Measurements from ENCODE around the gene GTPBP2. TPM values are rescaled to one million over a fixed set of nuclear protein-coding genes. Genes with fewer than 3 reads are reported as not detected.
A peak's percentile ranks its signal among the peaks of the same experiment; 100 is the strongest.
"Not testable (repeated sequence)": the region's sequence is repeated elsewhere in the genome, so short reads cannot be mapped to it uniquely, and the experiment has no call there.

Gene GTPBP2
- total RNA-seq, 2 donors from 2014 or later = 63.7 to 95.8 TPM

DNA sequence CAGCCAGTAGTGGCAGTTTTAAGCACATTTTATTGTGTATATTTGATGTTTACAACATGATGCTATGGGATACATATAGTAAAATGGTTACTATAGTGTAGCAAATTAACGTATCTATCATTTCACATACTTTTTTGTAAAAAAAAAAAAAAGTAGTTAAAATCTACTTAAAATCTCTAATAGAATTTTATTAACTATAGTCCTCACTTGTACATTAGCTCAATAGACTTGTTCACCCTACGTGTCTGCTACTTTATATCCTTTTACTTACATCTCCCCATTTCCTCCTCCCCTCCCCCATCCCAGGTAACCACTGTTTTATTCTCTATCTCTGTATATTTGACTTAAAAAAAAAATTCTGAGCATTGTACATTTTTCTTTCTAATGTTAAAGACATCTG, 23.0 kb downstream of the GTPBP2 start:
- no peak for DNase-seq
- no peak for ATAC-seq
- intact Hi-C loops (cut with DNase I, micrococcal nuclease) = loop anchor here in 1 of 2 donors (5.0 kb wide), 1 partner anchor 471 kb away; no protein-coding TSS in a partner anchor

DNA sequence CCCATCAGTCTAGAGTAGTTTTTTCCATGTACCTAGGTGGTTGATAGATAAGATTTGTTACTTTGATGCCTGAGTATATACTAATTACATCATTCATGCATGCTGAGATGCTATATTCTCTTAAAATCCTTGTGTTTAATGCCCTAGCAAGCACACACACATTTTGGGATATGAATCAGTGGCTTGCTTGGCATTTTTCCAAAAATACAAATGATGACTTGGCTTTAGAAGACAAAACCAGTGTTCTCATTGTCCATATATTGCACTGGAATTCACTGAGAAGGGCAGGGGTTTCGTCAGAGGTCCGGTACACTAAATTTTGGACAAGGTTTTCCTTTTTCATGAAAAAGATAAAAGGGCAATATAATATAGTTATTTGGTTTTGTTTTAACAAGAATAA, 24.9 kb downstream of the GTPBP2 start:
- no peak for DNase-seq
- ATAC-seq = no peak
- intact Hi-C loops (cut with DNase I, micrococcal nuclease) = no loop called here

GRCh38 chr6:43600595-43600994, 28.5 kb downstream of the GTPBP2 start:
- no peak for ATAC-seq
- intact Hi-C loops (cut with DNase I, micrococcal nuclease) = no loop called here

DNA sequence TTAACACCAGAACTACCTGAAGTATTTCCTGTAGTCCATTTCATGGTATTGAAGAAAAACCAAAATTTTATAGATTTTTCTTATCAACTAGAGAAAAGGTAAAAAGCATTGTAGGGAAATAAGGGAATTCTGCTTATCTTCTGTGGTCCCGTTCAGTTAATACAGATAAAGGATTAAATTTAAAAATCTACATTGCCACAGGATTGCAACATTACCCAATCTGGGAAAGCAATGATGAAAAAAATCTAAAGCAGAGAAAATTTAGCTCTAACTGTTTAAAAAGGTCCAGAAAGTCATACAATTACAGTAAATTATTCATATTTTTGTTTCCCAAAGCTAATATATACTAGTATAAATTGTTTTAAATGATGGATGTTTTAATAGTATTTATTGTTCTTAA, 35.1 kb downstream of the GTPBP2 start:
- ATAC-seq (no peak), DNase-seq (no peak)
- intact Hi-C loops (cut with DNase I, micrococcal nuclease) = no loop called here

More at GRCh38 chr6:43600595-43600994, 28.5 kb downstream of the GTPBP2 start:
- no peak for DNase-seq

DNA sequence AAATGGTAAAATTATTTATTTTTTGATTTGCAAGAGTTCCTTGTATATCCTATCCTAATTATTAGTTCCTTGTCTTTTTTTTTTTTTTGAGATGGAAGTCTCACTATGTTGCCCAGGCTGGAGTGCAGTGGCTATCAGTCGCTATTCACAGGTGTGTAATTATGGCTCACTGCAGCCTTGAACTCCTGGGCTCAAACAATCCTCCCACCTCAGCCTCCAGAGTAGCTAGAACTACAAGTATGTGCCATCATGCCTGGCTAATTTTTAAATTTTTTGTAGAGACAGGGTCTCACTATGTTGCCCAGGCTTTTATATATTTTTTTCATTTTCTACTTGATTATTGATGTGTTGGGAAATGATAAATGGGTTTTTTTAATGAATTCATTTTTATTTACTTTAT, 39.5 kb downstream of the GTPBP2 start:
- ATAC-seq; DNase-seq; intact Hi-C loops (cut with DNase I, micrococcal nuclease): not testable (repeated sequence)

DNA sequence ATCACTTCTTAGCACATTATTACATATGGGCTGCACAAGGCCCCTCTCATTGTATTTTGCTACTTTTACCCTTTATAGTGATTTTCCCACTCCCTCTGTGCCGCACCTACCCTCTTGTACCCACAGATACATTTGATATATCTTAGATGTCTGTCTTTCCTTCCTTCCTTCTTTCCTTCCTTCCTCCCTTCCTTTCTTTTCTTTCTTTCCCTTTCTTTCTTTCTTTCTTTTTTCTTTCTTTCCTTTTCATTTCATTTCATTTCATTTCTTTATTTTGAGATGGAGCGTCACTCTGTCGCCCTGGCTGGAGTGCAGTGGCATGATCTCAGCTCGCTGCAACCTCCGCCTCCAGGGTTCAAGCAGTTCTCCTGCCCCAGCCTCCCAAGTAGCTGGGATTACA, 40.9 kb downstream of the GTPBP2 start:
- intact Hi-C loops (cut with DNase I, micrococcal nuclease) = no loop called here
- DNase-seq (no peak), ATAC-seq (no peak)

DNA sequence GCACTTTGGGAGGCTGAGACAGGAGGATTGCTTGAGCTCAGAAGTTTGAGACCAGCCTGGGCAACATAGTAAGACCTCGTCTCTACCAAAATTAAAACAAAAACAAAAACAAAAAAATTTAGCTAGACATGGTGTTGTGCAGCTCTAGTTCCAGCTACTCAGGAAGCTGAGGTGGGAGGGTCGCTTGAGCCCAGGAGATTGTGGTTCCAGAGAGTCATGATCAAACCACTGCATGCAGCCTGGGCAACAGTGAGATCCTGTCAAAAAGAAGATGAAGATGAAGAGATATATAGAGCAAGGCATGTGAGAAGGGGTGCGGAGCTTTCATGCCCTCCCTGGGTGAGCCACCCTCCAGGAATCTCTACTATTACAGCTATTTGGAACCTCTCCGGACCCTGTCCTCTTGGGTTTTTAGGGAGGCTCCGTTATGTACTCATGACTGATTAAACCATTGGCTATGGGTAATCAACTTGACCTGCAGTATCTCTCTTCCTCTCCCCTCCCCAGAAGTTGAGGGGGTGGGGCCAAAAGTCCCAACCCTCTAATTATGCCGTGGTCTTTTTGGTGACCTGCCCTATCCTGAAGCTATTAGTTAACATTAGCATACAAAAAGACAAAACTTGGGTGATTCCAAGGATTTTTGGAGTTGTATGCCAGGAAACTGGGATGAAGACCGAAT, 44.0 kb downstream of the GTPBP2 start:
- ATAC-seq = no peak
- no peak for DNase-seq
- intact Hi-C loops (cut with DNase I, micrococcal nuclease) = no loop called here

- no peak for ATAC-seq
- intact Hi-C loops (cut with DNase I, micrococcal nuclease) = no loop called here
- DNase-seq = no peak
Measured at GRCh38 chr6:43582911-43583310, 46.2 kb downstream of the GTPBP2 start.

GRCh38 chr6:43579171-43579570, 49.9 kb downstream of the GTPBP2 start:
- intact Hi-C loops (cut with DNase I, micrococcal nuclease) = no loop called here
- DNase-seq (no peak), ATAC-seq (no peak)

GRCh38 chr6:43578748-43579147, 50.3 kb downstream of the GTPBP2 start:
- intact Hi-C loops (cut with DNase I, micrococcal nuclease) = no loop called here
- no peak for ATAC-seq
- no peak for DNase-seq

DNA sequence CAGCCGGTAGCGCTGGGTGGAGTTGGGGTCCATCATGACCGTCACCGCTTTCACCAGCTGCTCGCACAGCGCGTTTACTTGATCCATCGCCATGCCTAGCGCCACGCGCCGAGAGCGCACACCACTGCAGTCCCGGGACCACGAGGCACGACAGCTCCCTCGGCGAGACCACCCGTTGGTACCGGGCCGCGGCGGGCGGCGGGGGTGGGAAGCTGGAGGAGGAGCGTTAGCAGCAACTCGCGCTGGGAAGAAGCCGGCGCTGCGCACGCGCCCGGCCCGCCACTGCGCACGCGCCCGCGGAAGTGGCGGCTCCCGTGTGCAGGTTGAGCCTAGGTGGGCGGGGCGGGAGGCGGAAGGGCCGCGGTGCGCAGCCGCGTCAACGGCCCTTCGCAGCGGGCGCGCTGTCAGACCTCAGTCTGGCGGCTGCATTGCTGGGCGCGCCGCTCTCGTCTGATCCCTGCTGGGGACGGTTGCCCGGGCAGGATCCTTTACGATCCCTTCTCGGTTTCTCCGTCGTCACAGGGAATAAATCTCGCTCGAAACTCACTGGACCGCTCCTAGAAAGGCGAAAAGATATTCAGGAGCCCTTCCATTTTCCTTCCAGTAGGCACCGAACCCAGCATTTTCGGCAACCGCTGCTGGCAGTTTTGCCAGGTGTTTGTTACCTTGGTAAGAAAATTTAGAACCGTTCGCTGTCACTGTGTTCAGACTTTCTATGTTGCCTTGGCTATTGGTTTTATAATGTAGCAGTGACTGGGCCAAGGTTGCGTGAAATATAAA, 53.1 kb downstream of the GTPBP2 start, which contains the start of the genes POLH and XPO5:
Gene POLH (plus strand): TSS at position 414 of the 780 bp plus-strand sequence. CDS start 6,135 bp downstream, outside the sequence.
Gene XPO5 (minus strand): TSS at position 267 of the 780 bp plus-strand sequence. CDS start 174 bp downstream, at position 93.
- intact Hi-C loops (cut with DNase I, micrococcal nuclease) = no loop called here
- ATAC-seq = peak; percentile 97
- peak; percentile 89 to 95 for DNase-seq

GRCh38 chr6:43575105-43575771, 53.8 kb downstream of the GTPBP2 start:
- DNase-seq = peak in 1 of 2 donors; percentile 39

DNA sequence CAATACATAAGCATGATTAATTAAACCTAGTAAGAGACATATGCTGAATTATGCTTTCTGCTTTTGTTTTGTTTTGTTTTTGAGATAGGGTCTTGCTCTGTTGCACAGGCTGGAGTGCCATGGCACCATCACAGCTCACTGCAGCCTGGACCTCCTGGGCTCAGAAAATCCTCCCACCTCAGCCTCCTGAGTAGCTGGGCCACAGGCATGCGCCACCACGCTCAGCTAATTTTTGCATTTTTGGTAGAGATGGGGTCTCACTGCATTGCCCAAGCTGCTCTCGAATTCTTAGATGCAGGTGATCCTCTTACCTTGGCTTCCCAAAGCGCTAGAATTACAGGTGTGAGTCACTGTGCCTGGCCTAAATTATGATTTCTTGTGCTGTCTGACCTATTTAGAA, 57.0 kb downstream of the GTPBP2 start:
- ATAC-seq = no peak

More at GRCh38 chr6:43575105-43575771, 53.8 kb downstream of the GTPBP2 start:
- ATAC-seq = peak; percentile 38
- intact Hi-C loops (cut with DNase I, micrococcal nuclease) = no loop called here

GRCh38 chr6:43570876-43571441, 58.1 kb downstream of the GTPBP2 start:
- DNase-seq = no peak
- ATAC-seq = no peak
- intact Hi-C loops (cut with DNase I, micrococcal nuclease) = no loop called here

More for the DNA sequence above, 57.0 kb downstream of the GTPBP2 start:
- no peak for DNase-seq
- intact Hi-C loops (cut with DNase I, micrococcal nuclease) = no loop called here

Other genes starting within 250 kb of the GTPBP2 start
- gene ABCC10, start 201.7 kb downstream of the GTPBP2 start, total RNA-seq = 10 to 100 TPM; 32.1 to 34.6 TPM
- gene DLK2, start 173.7 kb downstream of the GTPBP2 start, total RNA-seq = under 1 TPM; 0.27 to 0.28 TPM
- gene TJAP1, start 151.7 kb downstream of the GTPBP2 start, total RNA-seq = 10 to 100 TPM; 16.9 to 18.4 TPM
- under 1 TPM; 0.61 to 0.95 TPM for gene LRRC73, start 118.9 kb downstream of the GTPBP2 start, total RNA-seq
- gene YIPF3, start 112.3 kb downstream of the GTPBP2 start, total RNA-seq = 100 to 1,000 TPM; 113 to 134 TPM
- gene POLR1C, start 112.2 kb downstream of the GTPBP2 start, total RNA-seq = 10 to 100 TPM; 19.6 to 26.9 TPM
- gene XPO5, start 53.2 kb downstream of the GTPBP2 start, total RNA-seq = 10 to 100 TPM; 20.0 to 23.2 TPM
- 10 to 100 TPM; 11.2 to 11.3 TPM for gene POLH, start 53.1 kb downstream of the GTPBP2 start, total RNA-seq
- gene MAD2L1BP, start 6.6 kb upstream of the GTPBP2 start, total RNA-seq = 10 to 100 TPM; 37.0 to 49.8 TPM
- gene RSPH9, start 15.8 kb upstream of the GTPBP2 start, total RNA-seq = under 1 TPM in 1 of 2 donors, not detected in 1; 0.11 TPM
- 10 to 100 TPM; 56.9 to 69.4 TPM for gene MRPS18A, start 58.5 kb upstream of the GTPBP2 start, total RNA-seq
- 100 to 1,000 TPM; 107 to 110 TPM for gene VEGFA, start 140.9 kb upstream of the GTPBP2 start, total RNA-seq